Stimulated activated CD8-positive, alpha-beta memory T cell treated with anti-CD3 and anti-CD28 coated beads, Interleukin-4, amount 100 ng/mL, for 24 hours (primary cell): ENCODE results near the gene SLC39A11.
"Not testable (repeated sequence)": the region's sequence is repeated elsewhere in the genome, so short reads cannot be mapped to it uniquely, and the experiment has no call there.

Experiments
- DNase-seq: peaks from one replicate; pipeline ENCODE4 v3.0.0-alpha.2; 2020; ENCODE audit warnings: low read depth

SLC39A11 gene

GRCh38 chr17:72947475-72947874 lies 145.0 kb downstream of the SLC39A11 start:
- DNase-seq: no peak

- DNase-seq: no peak
Measured at GRCh38 chr17:72946696-72947095, 145.8 kb downstream of the SLC39A11 start.

GRCh38 chr17:72946156-72946555 lies 146.3 kb downstream of the SLC39A11 start:
- no peak for DNase-seq

GRCh38 chr17:72945473-72945872 lies 147.0 kb downstream of the SLC39A11 start:
- DNase-seq: no peak

- DNase-seq: no peak
Measured at GRCh38 chr17:72943826-72944689, 148.4 kb downstream of the SLC39A11 start.

- DNase-seq: no peak
Measured at GRCh38 chr17:72942579-72942978, 149.9 kb downstream of the SLC39A11 start.

- DNase-seq: no peak
Measured at GRCh38 chr17:72940496-72940895, 152.0 kb downstream of the SLC39A11 start.

- DNase-seq: no peak
Measured at GRCh38 chr17:72938482-72938881, 154.0 kb downstream of the SLC39A11 start.

- DNase-seq: no peak
Measured at GRCh38 chr17:72937707-72938106, 154.8 kb downstream of the SLC39A11 start.

GRCh38 chr17:72937254-72937653 lies 155.2 kb downstream of the SLC39A11 start:
- DNase-seq: not testable (repeated sequence)

- no peak for DNase-seq
Measured at GRCh38 chr17:72935984-72936383, 156.5 kb downstream of the SLC39A11 start.

- no peak for DNase-seq
Measured at GRCh38 chr17:72934927-72935326, 157.6 kb downstream of the SLC39A11 start.

GRCh38 chr17:72931635-72932034 lies 160.9 kb downstream of the SLC39A11 start:
- DNase-seq: no peak

GRCh38 chr17:72931163-72931562 lies 161.3 kb downstream of the SLC39A11 start:
- no peak for DNase-seq

GRCh38 chr17:72930031-72930430 lies 162.5 kb downstream of the SLC39A11 start:
- DNase-seq: no peak

GRCh38 chr17:72928454-72929136 lies 163.9 kb downstream of the SLC39A11 start:
- DNase-seq: no peak

- no peak for DNase-seq
Measured at GRCh38 chr17:72927760-72928159, 164.7 kb downstream of the SLC39A11 start.

GRCh38 chr17:72927146-72927545 lies 165.3 kb downstream of the SLC39A11 start:
- no peak for DNase-seq

- no peak for DNase-seq
Measured at GRCh38 chr17:72926171-72926570, 166.3 kb downstream of the SLC39A11 start.

- DNase-seq: no peak
Measured at GRCh38 chr17:72924196-72924595, 168.3 kb downstream of the SLC39A11 start.

GRCh38 chr17:72922219-72922618 lies 170.3 kb downstream of the SLC39A11 start:
- DNase-seq: no peak

- no peak for DNase-seq
Measured at GRCh38 chr17:72921347-72922054, 171.0 kb downstream of the SLC39A11 start.

GRCh38 chr17:72920513-72920912 lies 172.0 kb downstream of the SLC39A11 start:
- DNase-seq: no peak
